Measurements from ENCODE around the gene PAX8. TPM values are rescaled to one million over a fixed set of nuclear protein-coding genes. Genes with fewer than 3 reads are reported as not detected.
A peak's percentile ranks its signal among the peaks of the same experiment; 100 is the strongest.

The PAX8 gene
- total RNA-seq, 3 donors from 2014 or later: under 0.01 to 2.6 (median 1.0) TPM

- no peak for DNase-seq (ENCODE audit: low spot score in 2 of 2)
- no peak for TF ChIP-seq CTCF (IDR thresholded peaks at IDR 0.05)
- no peak for TF ChIP-seq POLR2A (IDR thresholded peaks at IDR 0.05)
- no peak for TF ChIP-seq POLR2AphosphoS5 (IDR thresholded peaks at IDR 0.05)
- intact Hi-C loops (cut with DNase I; ENCODE audit: low total_unique reads): no loop called here
- Histone ChIP-seq H3K4me3 (no peak overlapping the region), H3K27ac (no peak overlapping the region), H3K9me3 (no peaks in the 10 kb centered on the region), H3K27me3 (no peaks in the 10 kb centered on the region), H3K4me1 (no peaks in the 10 kb centered on the region), H3K36me3 (no peaks in the 10 kb centered on the region)
Measured at GRCh38 chr2:113169586-113169985, 109.1 kb downstream of the PAX8 start.

- H3K4me1 ChIP-seq: no peaks in the 10 kb centered on the region
- no peaks in the 10 kb centered on the region for H3K9me3 ChIP-seq
- H3K36me3 ChIP-seq: no peaks in the 10 kb centered on the region
- TF ChIP-seq POLR2AphosphoS5 (IDR thresholded peaks at IDR 0.05) (no peak), POLR2A (IDR thresholded peaks at IDR 0.05) (no peak), CTCF (IDR thresholded peaks at IDR 0.05) (no peak)
- H3K27ac ChIP-seq: no peak overlapping the region
- intact Hi-C loops (cut with DNase I; ENCODE audit: low total_unique reads): no loop called here
- no peak for DNase-seq (ENCODE audit: low spot score in 2 of 2)
- no peaks in the 10 kb centered on the region for H3K27me3 ChIP-seq
- no peak overlapping the region for H3K4me3 ChIP-seq
Measured at GRCh38 chr2:113169002-113169530, 109.7 kb downstream of the PAX8 start.

- TF ChIP-seq POLR2AphosphoS5 (IDR thresholded peaks at IDR 0.05) (no peak), POLR2A (IDR thresholded peaks at IDR 0.05) (no peak), CTCF (IDR thresholded peaks at IDR 0.05) (no peak)
- H3K27ac ChIP-seq: no peak overlapping the region
- intact Hi-C loops (cut with DNase I; ENCODE audit: low total_unique reads): no loop called here
Measured at GRCh38 chr2:113167962-113168340, 110.8 kb downstream of the PAX8 start.

GRCh38 chr2:113167115-113167932, 111.4 kb downstream of the PAX8 start:
- DNase-seq (ENCODE audit: low spot score in 2 of 2): no peak
- TF ChIP-seq CTCF (IDR thresholded peaks at IDR 0.05) (no peak), POLR2A (IDR thresholded peaks at IDR 0.05) (no peak), POLR2AphosphoS5 (IDR thresholded peaks at IDR 0.05) (no peak)
- H3K9me3 ChIP-seq: no peaks in the 10 kb centered on the region
- H3K27ac ChIP-seq: peak overlapping the region in 1 of 2 donors; percentile 15
- intact Hi-C loops (cut with DNase I; ENCODE audit: low total_unique reads): no loop called here
- H3K27me3 ChIP-seq: no peaks in the 10 kb centered on the region
- no peaks in the 10 kb centered on the region for H3K36me3 ChIP-seq
- no peak overlapping the region for H3K4me3 ChIP-seq
- no peaks in the 10 kb centered on the region for H3K4me1 ChIP-seq

More at GRCh38 chr2:113167962-113168340, 110.8 kb downstream of the PAX8 start:
- H3K36me3 ChIP-seq: no peaks in the 10 kb centered on the region
- H3K4me3 ChIP-seq: no peak overlapping the region
- no peaks in the 10 kb centered on the region for H3K9me3 ChIP-seq
- no peak for DNase-seq (ENCODE audit: low spot score in 2 of 2)
- no peaks in the 10 kb centered on the region for H3K4me1 ChIP-seq
- no peaks in the 10 kb centered on the region for H3K27me3 ChIP-seq

GRCh38 chr2:113166187-113166645, 112.5 kb downstream of the PAX8 start:
- H3K27ac ChIP-seq: no peak overlapping the region
- H3K9me3 ChIP-seq: no peaks in the 10 kb centered on the region
- no peaks in the 10 kb centered on the region for H3K4me1 ChIP-seq
- DNase-seq (ENCODE audit: low spot score in 2 of 2): no peak
- TF ChIP-seq POLR2AphosphoS5 (IDR thresholded peaks at IDR 0.05) (no peak), POLR2A (IDR thresholded peaks at IDR 0.05) (no peak), CTCF (IDR thresholded peaks at IDR 0.05) (no peak)
- intact Hi-C loops (cut with DNase I; ENCODE audit: low total_unique reads): no loop called here
- H3K4me3 ChIP-seq: no peak overlapping the region
- no peaks in the 10 kb centered on the region for H3K36me3 ChIP-seq
- no peaks in the 10 kb centered on the region for H3K27me3 ChIP-seq
